GM12878 (cell line): ENCODE measurements around the gene GLG1. TPM values are rescaled to one million over a fixed set of nuclear protein-coding genes. Genes with fewer than 3 reads are reported as not detected.

ENCODE experiments used
- ATAC-seq: fragments of 200-7000 bp; cut with Tn5 transposase; 3 replicates; pipeline ENCODE4 v1.9.1; 2020; ENCODE audit warnings: mild to moderate bottlenecking, moderate library complexity
- BruUV-seq: library from RNA; stranded (reverse); fragments of 400-500 nt; replicated peaks from 2 replicates; lab custom pipeline; 2021; lab: Mats Ljungman, UMichigan
- CTCF ChIA-PET: fragments of 300-600 bp; sonication (Branson Sonifier 250); formaldehyde crosslinking; extraction: SDS; loops from one replicate; lab custom pipeline; 2021; ENCODE audit warnings: inconsistent platforms; lab: Yijun Ruan, JAX
- POLR2A ChIA-PET: fragments of 350-600 bp; formaldehyde crosslinking; extraction: SDS; loops from one replicate; lab custom pipeline; 2021; ENCODE audit warnings: inconsistent platforms; lab: Charles Lee
- RAD21 ChIA-PET: fragments of 300-600 bp; sonication (Branson Sonifier 250); formaldehyde crosslinking; loops from one replicate; lab custom pipeline; 2023; ENCODE audit warnings: antibody characterized with exemption; ENCODE audit not compliant: unreplicated experiment; lab: Charles Lee
- SMC1A ChIA-PET: fragments of 300-600 bp; sonication (Branson Sonifier 250); formaldehyde crosslinking; loops from one replicate; lab custom pipeline; 2023; ENCODE audit not compliant: unreplicated experiment, uncharacterized antibody; lab: Charles Lee
- DNase-seq: peaks from one replicate; pipeline ENCODE4 v3.0.0-alpha.2; 2011; ENCODE audit warnings: low read depth, low spot score
- FAIRE-seq: peaks from 3 replicates; lab custom pipeline; 2011; peaks lifted over from hg19 to GRCh38; lab: Jason Lieb, UNC
- H2AFZ ChIP-seq: 2 replicates; pipeline ENCODE4 v1.6.0; 2011; ENCODE audit warnings: low read depth, low read length, control low read depth; ENCODE audit not compliant: control insufficient read depth
- H3K27ac ChIP-seq: 2 replicates; pipeline ENCODE4 v1.5.1; 2011; ENCODE audit warnings: control low read depth; ENCODE audit not compliant: control insufficient read depth, insufficient read depth
- H3K27me3 ChIP-seq, 2 experiments: replicated peaks in 1 of 2; 2 replicates each; pipeline versions ENCODE4 v1.6.0 to v1.6.1; 2011; ENCODE audit warnings: low read length in 1 of 2; ENCODE audit not compliant: control insufficient read depth in 2 of 2, insufficient read depth in 2 of 2
- H3K36me3 ChIP-seq, 2 experiments: 2 replicates each; pipeline ENCODE4 v1.5.1; 2011; ENCODE audit warnings: low read length in 1 of 2; ENCODE audit not compliant: control insufficient read depth in 2 of 2, insufficient read depth in 2 of 2
- H3K4me1 ChIP-seq: 2 replicates; pipeline ENCODE4 v1.6.1; 2011; ENCODE audit warnings: mild to moderate bottlenecking, low read length, moderate library complexity, mixed read lengths; ENCODE audit not compliant: control insufficient read depth, insufficient read depth
- H3K4me2 ChIP-seq: 2 replicates; pipeline ENCODE4 v1.6.0; 2011; ENCODE audit warnings: control low read depth; ENCODE audit not compliant: control insufficient read depth, insufficient read depth
- H3K4me3 ChIP-seq: fragments of 200-600 bp; sonication (generic); 2 replicates; pipeline ENCODE4 v1.5.1; 2016
- H3K79me2 ChIP-seq: 2 replicates; pipeline ENCODE4 v1.6.0; 2011; ENCODE audit warnings: low read length; ENCODE audit not compliant: control insufficient read depth, insufficient read depth
- H3K9ac ChIP-seq: 2 replicates; pipeline ENCODE4 v1.8.0; 2011; ENCODE audit warnings: low read length, control low read depth, mixed read lengths; ENCODE audit not compliant: control insufficient read depth, insufficient read depth
- H3K9me3 ChIP-seq: replicated peaks from 3 replicates; pipeline ENCODE4 v1.5.1; 2011; ENCODE audit warnings: mild to moderate bottlenecking, low read length; ENCODE audit not compliant: control insufficient read depth, insufficient read depth
- H4K20me1 ChIP-seq: 2 replicates; pipeline ENCODE4 v1.6.0; 2011; ENCODE audit not compliant: control insufficient read depth, insufficient read depth
- BCL11A ChIP-seq: IDR thresholded peaks from 2 replicates; pipeline ENCODE4 v1.6.1; 2011; ENCODE audit warnings: low read depth, low read length
- CHD2 ChIP-seq: IDR thresholded peaks from 2 replicates; pipeline ENCODE4 v1.6.1; 2011; ENCODE audit warnings: low read depth, low read length, improper control_type of control experiment, borderline replicate concordance
- IKZF2 ChIP-seq, 2 experiments: fragments of 450-650 bp; IDR thresholded peaks; 2 replicates each; pipeline ENCODE4 v1.6.1; 2017; ENCODE audit warnings: mild to moderate bottlenecking in 2 of 2, moderate library complexity in 2 of 2
- JUNB ChIP-seq: IDR thresholded peaks from 2 replicates; pipeline ENCODE4 v1.6.1; 2016; ENCODE audit warnings: antibody characterized with exemption, mild to moderate bottlenecking
- MYC ChIP-seq: IDR thresholded peaks from 2 replicates; pipeline ENCODE4 v1.6.1; 2011; ENCODE audit warnings: mild to moderate bottlenecking, low read length, moderate library complexity, inconsistent platforms; ENCODE audit not compliant: insufficient read depth, insufficient replicate concordance, insufficient read length, severe bottlenecking
- NBN ChIP-seq: fragments of 450-650 bp; IDR thresholded peaks from 2 replicates; pipeline ENCODE4 v1.6.1; 2016
- PAX8 ChIP-seq: fragments of 450-650 bp; IDR thresholded peaks from 2 replicates; pipeline ENCODE4 v1.6.1; 2017; ENCODE audit warnings: mild to moderate bottlenecking, moderate library complexity
- SKIL ChIP-seq: fragments of 450-650 bp; IDR thresholded peaks from 2 replicates; pipeline ENCODE4 v1.6.1; 2017; ENCODE audit warnings: mild to moderate bottlenecking, low read depth, inconsistent platforms; ENCODE audit not compliant: poor library complexity, severe bottlenecking
- ZNF24 ChIP-seq: fragments of 450-650 bp; IDR thresholded peaks from 2 replicates; pipeline ENCODE4 v1.6.1; 2017; ENCODE audit warnings: antibody characterized with exemption, mild to moderate bottlenecking
- ZSCAN29 ChIP-seq: fragments of 450-650 bp; IDR thresholded peaks from 2 replicates; pipeline ENCODE4 v1.6.1; 2017; ENCODE audit warnings: mild to moderate bottlenecking, moderate library complexity
- WGBS: methylation state at CpG from one replicate; pipeline ENCODE4 v1.1.6; 2016; ENCODE audit warnings: low lambda C conversion rate; ENCODE audit not compliant: insufficient replicate concordance, insufficient coverage; ENCODE audit errors: missing lambda C conversion rate; 5-methylcytosine and 5-hydroxymethylcytosine counted together
- in situ Hi-C: fragments of 300-500 bp; cut with MboI; formaldehyde crosslinking; loops from 9 replicates; pipeline ENCODE4 v1.14.3; 2018; ENCODE audit warnings: mixed read lengths
- intact Hi-C: fragments of 100-400 bp; cut with micrococcal nuclease; formaldehyde crosslinking; loops from one replicate; pipeline ENCODE4 v1.14.2; 2022; ENCODE audit not compliant: unreplicated experiment
- polyA plus RNA-seq, 11 experiments: library from polyadenylated mRNA; depleted of rRNA in 4 of 11; unstranded in 6 of 11; stranded (reverse) in 5 of 11; fragments of >200 nt; fragmentation: Nextera tagmentation in 4 of 11; fragmentation: Illumina TruSeq in 1 of 11; extraction: Ambion mirVana in 4 of 11; extraction: Trizol in 1 of 11; gene quantifications; 1 replicate in 1 of 11; 2 replicates in 10 of 11; pipeline versions ENCODE4 v1.2.1 to v1.2.3, GENCODE V29; 2011 to 2016; ENCODE audit warnings: inconsistent platforms in 2 of 11, missing spikeins in 2 of 11, low read depth in 1 of 11
- total RNA-seq, 4 experiments: library from RNA; depleted of rRNA in 3 of 4; stranded (reverse); fragments of >200 nt in 3 of 4; fragmentation: Illumina TruSeq in 1 of 4; extraction: Trizol in 1 of 4; gene quantifications; 2 replicates each; pipeline versions ENCODE4 v1.2.1 to v1.2.3, GENCODE V29; 2013 to 2021

The GLG1 gene
- total and polyA plus RNA-seq, 10 of the 15 experiments (the other 5 are each of a cell fraction or from before 2014, with no cell fraction given) = 7.6 to 49.4 (median 28.2) TPM

DNA sequence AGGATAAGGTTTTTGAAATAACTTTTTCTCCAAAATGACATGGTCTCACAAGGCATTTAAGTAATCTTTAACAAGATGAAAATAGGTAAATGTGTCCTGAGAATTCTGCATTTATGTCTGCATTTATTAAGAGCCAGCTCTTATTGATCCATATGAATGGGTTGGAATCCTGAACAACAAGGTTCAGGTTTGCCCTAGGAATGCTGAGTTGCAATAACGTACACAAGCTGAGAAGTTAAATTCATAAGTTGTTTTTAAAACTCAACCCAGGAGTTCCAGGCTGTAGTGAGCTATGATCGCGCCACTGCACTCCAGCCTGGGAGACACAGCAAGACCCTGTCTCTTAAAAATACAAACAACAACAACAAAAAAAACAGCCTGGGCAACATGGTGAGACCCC lies 28.1 kb downstream of the GLG1 start:
- H3K27ac ChIP-seq = peak overlapping the region; percentile 43; the same call in 1 of the 2 replicates
- no peak overlapping the region for H2AFZ ChIP-seq
- DNase-seq (no peak), ATAC-seq (no peak), FAIRE-seq (no peak)
- H3K79me2 ChIP-seq = peaks cover 71% of the 10 kb centered on the region
- ChIA-PET RAD21 (interaction anchor here (1.0 to 1.7 kb wide), 2 partner anchors 14 to 146 kb away, joined by 3 to 4 read pairs; no protein-coding TSS in a partner anchor), SMC1A (interaction anchor here (0.5 to 3.9 kb wide), 8 partner anchors 8 to 84 kb away, joined by 3 to 21 read pairs (median 5); partner anchors contain the start of gene GLG1), CTCF (interaction anchor here (1.3 to 1.5 kb wide), 3 partner anchors 8 to 284 kb away, joined by 4 to 6 read pairs (median 5); no protein-coding TSS in a partner anchor), POLR2A (interaction anchor here (1.2 to 2.0 kb wide), 3 partner anchors 9 to 23 kb away, joined by 4 to 14 read pairs (median 4); no protein-coding TSS in a partner anchor)
- no peaks in the 10 kb centered on the region for H3K9me3 ChIP-seq
- peaks cover 0 to 3% of the 10 kb centered on the region in 2 experiments; a peak in 1 of 4 replicates for H3K36me3 ChIP-seq
- H3K4me3 ChIP-seq = no peak overlapping the region
- in situ Hi-C loops (no loop called here), intact Hi-C loops (no loop called here)
- TF ChIP-seq CHD2 = no peak
- TF ChIP-seq ZNF24 = no peak
- no peak for TF ChIP-seq IKZF2 (IDR thresholded peaks at IDR 0.05)
- no peak for TF ChIP-seq ZSCAN29
- TF ChIP-seq BCL11A = no peak
- no peak for TF ChIP-seq PAX8
- no peak for TF ChIP-seq NBN
- no peak for TF ChIP-seq MYC
- TF ChIP-seq SKIL = no peak
- no peak for TF ChIP-seq JUNB
- H3K27me3 ChIP-seq = no peaks in the 10 kb centered on the region
- H4K20me1 ChIP-seq = no peaks in the 10 kb centered on the region
- H3K4me1 ChIP-seq = peaks cover 24% of the 10 kb centered on the region
- BruUV-seq = no TSS peak
- 94% methylated on average over 3 of the region's 3 CpGs for WGBS
- no peak overlapping the region; the same call in 1 of the 2 replicates for H3K4me2 ChIP-seq
- no peak overlapping the region for H3K9ac ChIP-seq
